Measurements from ENCODE around the gene C9orf50. TPM values are rescaled to one million over a fixed set of nuclear protein-coding genes. Genes with fewer than 3 reads are reported as not detected.

The C9orf50 gene
- total RNA-seq, 1 donor from 2014 or later = 0.43 TPM

- no peak for DNase-seq (ENCODE audit: low spot score, unreplicated experiment)
- peaks cover 3% of the 10 kb centered on the region for H3K27me3 Mint-ChIP-seq
- no peak overlapping the region for H3K4me3 Mint-ChIP-seq (ENCODE audit: low read depth)
- H3K27ac Mint-ChIP-seq = no peak overlapping the region
- H3K9me3 Mint-ChIP-seq (ENCODE audit: low read depth) = no peaks in the 10 kb centered on the region
- TF ChIP-seq CTCF (IDR thresholded peaks at IDR 0.05; ENCODE audit: unreplicated experiment) = no peak
- H3K36me3 Mint-ChIP-seq (ENCODE audit: insufficient read depth) = no peaks in the 10 kb centered on the region
- peaks cover 6% of the 10 kb centered on the region for H3K4me1 Mint-ChIP-seq (ENCODE audit: low read depth)
These were observed 25.8 kb upstream of the C9orf50 start for GRCh38 chr9:129646654-129647053.

GRCh38 chr9:129646252-129646651 lies 25.4 kb upstream of the C9orf50 start:
- Mint-ChIP-seq H3K4me1 (ENCODE audit: low read depth) (peaks cover 8% of the 10 kb centered on the region), H3K27ac (no peak overlapping the region), H3K4me3 (ENCODE audit: low read depth) (no peak overlapping the region), H3K36me3 (ENCODE audit: insufficient read depth) (no peaks in the 10 kb centered on the region), H3K27me3 (peaks cover 3% of the 10 kb centered on the region), H3K9me3 (ENCODE audit: low read depth) (no peaks in the 10 kb centered on the region)
- no peak for DNase-seq (ENCODE audit: low spot score, unreplicated experiment)
- TF ChIP-seq CTCF (IDR thresholded peaks at IDR 0.05; ENCODE audit: unreplicated experiment) = no peak

GRCh38 chr9:129644902-129645301 lies 24.0 kb upstream of the C9orf50 start:
- Mint-ChIP-seq H3K4me3 (ENCODE audit: low read depth) (no peak overlapping the region), H3K27me3 (no peaks in the 10 kb centered on the region), H3K27ac (no peak overlapping the region), H3K9me3 (ENCODE audit: low read depth) (no peaks in the 10 kb centered on the region), H3K4me1 (ENCODE audit: low read depth) (peaks cover 14% of the 10 kb centered on the region), H3K36me3 (ENCODE audit: insufficient read depth) (no peaks in the 10 kb centered on the region)
- no peak for DNase-seq (ENCODE audit: low spot score, unreplicated experiment)
- no peak for TF ChIP-seq CTCF (IDR thresholded peaks at IDR 0.05; ENCODE audit: unreplicated experiment)

- Mint-ChIP-seq H3K36me3 (ENCODE audit: insufficient read depth) (no peaks in the 10 kb centered on the region), H3K27ac (no peak overlapping the region), H3K4me3 (ENCODE audit: low read depth) (no peak overlapping the region), H3K27me3 (no peaks in the 10 kb centered on the region), H3K4me1 (ENCODE audit: low read depth) (peaks cover 14% of the 10 kb centered on the region), H3K9me3 (ENCODE audit: low read depth) (no peaks in the 10 kb centered on the region)
- DNase-seq (ENCODE audit: low spot score, unreplicated experiment) = no peak
- no peak for TF ChIP-seq CTCF (IDR thresholded peaks at IDR 0.05; ENCODE audit: unreplicated experiment)
These were observed 23.5 kb upstream of the C9orf50 start for GRCh38 chr9:129644365-129644764.

- H3K36me3 Mint-ChIP-seq (ENCODE audit: insufficient read depth) = no peaks in the 10 kb centered on the region
These were observed 22.8 kb upstream of the C9orf50 start for GRCh38 chr9:129643706-129644105.

More at GRCh38 chr9:129643706-129644105, 22.8 kb upstream of the C9orf50 start:
- H3K9me3 Mint-ChIP-seq (ENCODE audit: low read depth) = no peaks in the 10 kb centered on the region
- peak overlapping the region; percentile 20 for H3K27ac Mint-ChIP-seq
- TF ChIP-seq CTCF (IDR thresholded peaks at IDR 0.05; ENCODE audit: unreplicated experiment) = no peak
- H3K4me1 Mint-ChIP-seq (ENCODE audit: low read depth) = peaks cover 14% of the 10 kb centered on the region
- H3K4me3 Mint-ChIP-seq (ENCODE audit: low read depth) = no peak overlapping the region
- no peaks in the 10 kb centered on the region for H3K27me3 Mint-ChIP-seq
- no peak for DNase-seq (ENCODE audit: low spot score, unreplicated experiment)
